IPS-20b (cell line): ENCODE data around the gene LGR5.

Source experiments
- H3K27ac ChIP-seq: one replicate; pipeline ENCODE4 v1.5.1; 2013; ENCODE audit warnings: low read length
- H3K27me3 ChIP-seq: 2 replicates; pipeline ENCODE4 v1.6.1; 2013; ENCODE audit warnings: mild to moderate bottlenecking, low read length, inconsistent platforms; ENCODE audit not compliant: insufficient read depth
- H3K36me3 ChIP-seq: 2 replicates; pipeline ENCODE4 v1.6.1; 2013; ENCODE audit warnings: low read depth, mild to moderate bottlenecking, inconsistent platforms, low read length, moderate library complexity; ENCODE audit not compliant: insufficient read depth
- H3K4me1 ChIP-seq: 2 replicates; pipeline ENCODE4 v1.6.1; 2013; ENCODE audit warnings: mild to moderate bottlenecking, control low read depth, inconsistent platforms, low read length, moderate library complexity; ENCODE audit not compliant: insufficient read depth
- H3K4me3 ChIP-seq: 2 replicates; pipeline ENCODE4 v1.5.1; 2013; ENCODE audit warnings: mild to moderate bottlenecking, low read length, inconsistent platforms
- H3K9ac ChIP-seq: 2 replicates; pipeline ENCODE4 v1.6.1; 2013; ENCODE audit warnings: low read depth, mild to moderate bottlenecking, inconsistent platforms, low read length, moderate library complexity
- H3K9me3 ChIP-seq: 2 replicates; pipeline ENCODE4 v1.6.1; 2013; ENCODE audit warnings: mild to moderate bottlenecking, low read depth, low read length, inconsistent platforms; ENCODE audit not compliant: insufficient read depth

The LGR5 gene

GRCh38 chr12:71610031-71610795 is 170.6 kb downstream of the LGR5 start:
- no peaks in the 10 kb centered on the region for H3K9me3 ChIP-seq
- H3K36me3 ChIP-seq: peaks cover 86% of the 10 kb centered on the region
- no peak overlapping the region for H3K27ac ChIP-seq
- H3K27me3 ChIP-seq: no peaks in the 10 kb centered on the region
- H3K4me1 ChIP-seq: no peaks in the 10 kb centered on the region
- H3K4me3 ChIP-seq: no peak overlapping the region
- H3K9ac ChIP-seq: no peak overlapping the region

GRCh38 chr12:71621938-71622337 is 182.3 kb downstream of the LGR5 start:
- peaks cover 11% of the 10 kb centered on the region for H3K4me1 ChIP-seq
- H3K9me3 ChIP-seq: no peaks in the 10 kb centered on the region
- no peak overlapping the region for H3K27ac ChIP-seq
- H3K36me3 ChIP-seq: peaks cover 98% of the 10 kb centered on the region
- no peak overlapping the region for H3K9ac ChIP-seq
- no peaks in the 10 kb centered on the region for H3K27me3 ChIP-seq
- H3K4me3 ChIP-seq: no peak overlapping the region

- no peaks in the 10 kb centered on the region for H3K27me3 ChIP-seq
- no peak overlapping the region for H3K4me3 ChIP-seq
- H3K4me1 ChIP-seq: peaks cover under 1% of the 10 kb centered on the region; the same call in 1 of the 2 replicates
- no peak overlapping the region for H3K27ac ChIP-seq
- H3K36me3 ChIP-seq: peaks cover 98% of the 10 kb centered on the region
- H3K9me3 ChIP-seq: no peaks in the 10 kb centered on the region
- no peak overlapping the region for H3K9ac ChIP-seq
Observed at GRCh38 chr12:71625476-71625875, 185.9 kb downstream of the LGR5 start.

- Histone ChIP-seq H3K27me3 (no peaks in the 10 kb centered on the region), H3K4me1 (no peaks in the 10 kb centered on the region), H3K27ac (no peak overlapping the region), H3K9me3 (no peaks in the 10 kb centered on the region), H3K4me3 (no peak overlapping the region), H3K9ac (no peak overlapping the region), H3K36me3 (peaks cover 98% of the 10 kb centered on the region)
Observed at GRCh38 chr12:71626098-71626497, 186.5 kb downstream of the LGR5 start.

GRCh38 chr12:71626768-71627167 is 187.2 kb downstream of the LGR5 start:
- Histone ChIP-seq H3K9ac (no peak overlapping the region), H3K27me3 (no peaks in the 10 kb centered on the region), H3K36me3 (peaks cover 98% of the 10 kb centered on the region), H3K4me3 (no peak overlapping the region), H3K27ac (no peak overlapping the region), H3K4me1 (no peaks in the 10 kb centered on the region), H3K9me3 (no peaks in the 10 kb centered on the region)

- H3K27ac ChIP-seq: no peak overlapping the region
Observed at GRCh38 chr12:71627438-71628002, 187.9 kb downstream of the LGR5 start.

More at GRCh38 chr12:71627438-71628002, 187.9 kb downstream of the LGR5 start:
- no peaks in the 10 kb centered on the region for H3K9me3 ChIP-seq
- H3K9ac ChIP-seq: no peak overlapping the region
- no peaks in the 10 kb centered on the region for H3K27me3 ChIP-seq
- H3K36me3 ChIP-seq: peaks cover 98% of the 10 kb centered on the region
- H3K4me3 ChIP-seq: no peak overlapping the region
- H3K4me1 ChIP-seq: no peaks in the 10 kb centered on the region
